MM.1S (cell line): ENCODE data around the gene FAM20C.

Experiments used
- DNase-seq: peaks from one replicate; pipeline ENCODE4 v3.0.0-alpha.2; 2015
- H2AFZ ChIP-seq: fragments of 300-600 bp; sonication (generic); 2 replicates; pipeline ENCODE4 v1.6.0; 2016; ENCODE audit warnings: antibody characterized with exemption, low read length
- H3F3A ChIP-seq: fragments of 300-600 bp; sonication (generic); 2 replicates; pipeline ENCODE4 v1.6.1; 2016; ENCODE audit warnings: mild to moderate bottlenecking, antibody characterized with exemption, low read length, moderate library complexity, mixed read lengths; ENCODE audit not compliant: insufficient read depth
- H3K27ac ChIP-seq: fragments of 300-600 bp; sonication (generic); 2 replicates; pipeline ENCODE4 v1.5.1; 2016; ENCODE audit warnings: mild to moderate bottlenecking, low read length
- H3K27me3 ChIP-seq: fragments of 300-600 bp; sonication (generic); replicated peaks from 2 replicates; pipeline ENCODE4 v1.6.0; 2016; ENCODE audit warnings: low read length; ENCODE audit not compliant: insufficient read depth
- H3K36me3 ChIP-seq: fragments of 300-600 bp; sonication (generic); replicated peaks from 2 replicates; pipeline ENCODE4 v1.6.1; 2016; ENCODE audit warnings: mild to moderate bottlenecking, low read length, mixed read lengths; ENCODE audit not compliant: insufficient read depth
- H3K4me1 ChIP-seq: fragments of 300-600 bp; sonication (generic); 2 replicates; pipeline ENCODE4 v1.6.1; 2016; ENCODE audit warnings: low read length, mixed read lengths
- H3K4me2 ChIP-seq: fragments of 300-600 bp; sonication (generic); 2 replicates; pipeline ENCODE4 v1.6.0; 2016; ENCODE audit warnings: low read depth, low read length
- H3K4me3 ChIP-seq: fragments of 300-600 bp; sonication (generic); 2 replicates; pipeline ENCODE4 v1.5.1; 2016; ENCODE audit warnings: low read length, mixed read lengths
- H3K79me2 ChIP-seq: fragments of 300-600 bp; sonication (generic); 2 replicates; pipeline ENCODE4 v1.6.1; 2016; ENCODE audit warnings: mixed run types, low read length, mixed read lengths
- H3K9ac ChIP-seq: fragments of 300-600 bp; sonication (generic); 2 replicates; pipeline ENCODE4 v1.6.1; 2016; ENCODE audit warnings: low read length, mixed read lengths
- H3K9me2 ChIP-seq: fragments of 300-600 bp; sonication (generic); replicated peaks from 2 replicates; pipeline ENCODE4 v1.6.1; 2016; ENCODE audit warnings: mild to moderate bottlenecking, low read length, mixed read lengths; ENCODE audit not compliant: insufficient read depth
- H3K9me3 ChIP-seq: fragments of 300-600 bp; sonication (generic); replicated peaks from 2 replicates; pipeline ENCODE4 v1.6.1; 2016; ENCODE audit warnings: mild to moderate bottlenecking, low read length, mixed read lengths; ENCODE audit not compliant: insufficient read depth
- H4K20me1 ChIP-seq: fragments of 300-600 bp; sonication (generic); 2 replicates; pipeline ENCODE4 v1.6.1; 2016; ENCODE audit warnings: mild to moderate bottlenecking, low read length, moderate library complexity, mixed read lengths; ENCODE audit not compliant: insufficient read depth
- EZH2 ChIP-seq: fragments of 300-600 bp; sonication (generic); optimal IDR thresholded peaks from 2 replicates; pipeline ENCODE3; 2017; ENCODE audit warnings: low read depth, mild to moderate bottlenecking, antibody characterized with exemption, low read length, mixed read lengths
- EZH2phosphoT487 ChIP-seq: fragments of 300-600 bp; sonication (generic); IDR thresholded peaks from 2 replicates; pipeline ENCODE4 v1.6.1; 2018; ENCODE audit warnings: antibody characterized with exemption, low read length
- TF ChIP-seq, protein P1 (sequence below): fragments of 300-600 bp; sonication (generic); IDR thresholded peaks from 2 replicates; pipeline ENCODE4 v1.5.1; 2016; ENCODE audit warnings: antibody characterized with exemption, low read length, mixed read lengths

FAM20C gene

DNA sequence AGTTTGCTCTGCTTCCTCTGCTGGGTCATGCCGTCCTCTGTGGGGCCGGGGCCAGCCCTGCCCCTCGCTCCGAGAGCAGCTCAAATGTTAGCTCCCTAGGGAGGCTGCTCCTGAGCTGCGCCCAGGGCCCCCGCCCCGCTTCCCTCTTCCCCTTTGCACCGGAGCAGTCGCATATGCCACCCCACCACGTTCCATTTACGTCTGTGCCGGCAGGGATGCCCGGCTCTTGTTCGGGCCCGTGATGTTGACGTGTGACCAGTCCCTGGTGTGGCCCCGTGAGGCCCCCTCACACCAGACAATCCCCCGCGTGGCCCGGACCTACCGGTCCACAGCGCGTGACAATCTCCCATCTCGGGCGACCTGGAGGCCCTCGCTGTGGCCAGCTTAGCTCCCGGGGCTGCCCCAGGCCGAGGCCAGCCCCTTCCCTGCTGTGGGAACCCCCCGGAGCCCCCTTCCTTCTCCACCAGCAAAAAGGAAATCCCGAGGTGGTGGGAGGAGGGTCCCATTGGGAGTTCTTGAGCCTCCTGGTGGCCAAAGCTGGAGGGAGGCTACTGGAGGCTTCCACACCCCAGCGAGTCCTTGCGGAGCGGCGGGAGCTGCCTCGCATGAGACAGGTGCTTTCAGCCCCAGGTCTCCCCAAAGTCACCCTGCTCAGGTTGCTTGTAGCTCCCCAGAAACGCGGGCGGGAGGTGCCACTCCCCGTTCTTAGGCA lies 15.2 kb downstream of the FAM20C start:
- no peaks in the 10 kb centered on the region for H4K20me1 ChIP-seq
- H3K4me3 ChIP-seq: no peak overlapping the region
- no peaks in the 10 kb centered on the region for H3F3A ChIP-seq
- no peaks in the 10 kb centered on the region for H3K9me2 ChIP-seq
- no peaks in the 10 kb centered on the region for H3K4me1 ChIP-seq
- H3K9ac ChIP-seq: no peak overlapping the region
- no peak overlapping the region for H2AFZ ChIP-seq
- H3K27me3 ChIP-seq: no peaks in the 10 kb centered on the region
- no peaks in the 10 kb centered on the region for H3K9me3 ChIP-seq
- DNase-seq: no peak
- TF ChIP-seq EZH2phosphoT487 (no peak), EZH2 (no peak)
- TF ChIP-seq, protein P1, sequence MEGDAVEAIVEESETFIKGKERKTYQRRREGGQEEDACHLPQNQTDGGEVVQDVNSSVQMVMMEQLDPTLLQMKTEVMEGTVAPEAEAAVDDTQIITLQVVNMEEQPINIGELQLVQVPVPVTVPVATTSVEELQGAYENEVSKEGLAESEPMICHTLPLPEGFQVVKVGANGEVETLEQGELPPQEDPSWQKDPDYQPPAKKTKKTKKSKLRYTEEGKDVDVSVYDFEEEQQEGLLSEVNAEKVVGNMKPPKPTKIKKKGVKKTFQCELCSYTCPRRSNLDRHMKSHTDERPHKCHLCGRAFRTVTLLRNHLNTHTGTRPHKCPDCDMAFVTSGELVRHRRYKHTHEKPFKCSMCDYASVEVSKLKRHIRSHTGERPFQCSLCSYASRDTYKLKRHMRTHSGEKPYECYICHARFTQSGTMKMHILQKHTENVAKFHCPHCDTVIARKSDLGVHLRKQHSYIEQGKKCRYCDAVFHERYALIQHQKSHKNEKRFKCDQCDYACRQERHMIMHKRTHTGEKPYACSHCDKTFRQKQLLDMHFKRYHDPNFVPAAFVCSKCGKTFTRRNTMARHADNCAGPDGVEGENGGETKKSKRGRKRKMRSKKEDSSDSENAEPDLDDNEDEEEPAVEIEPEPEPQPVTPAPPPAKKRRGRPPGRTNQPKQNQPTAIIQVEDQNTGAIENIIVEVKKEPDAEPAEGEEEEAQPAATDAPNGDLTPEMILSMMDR: no peak
- H3K27ac ChIP-seq: no peak overlapping the region
- H3K79me2 ChIP-seq: no peaks in the 10 kb centered on the region
- H3K4me2 ChIP-seq: no peak overlapping the region
- H3K36me3 ChIP-seq: no peaks in the 10 kb centered on the region

DNA sequence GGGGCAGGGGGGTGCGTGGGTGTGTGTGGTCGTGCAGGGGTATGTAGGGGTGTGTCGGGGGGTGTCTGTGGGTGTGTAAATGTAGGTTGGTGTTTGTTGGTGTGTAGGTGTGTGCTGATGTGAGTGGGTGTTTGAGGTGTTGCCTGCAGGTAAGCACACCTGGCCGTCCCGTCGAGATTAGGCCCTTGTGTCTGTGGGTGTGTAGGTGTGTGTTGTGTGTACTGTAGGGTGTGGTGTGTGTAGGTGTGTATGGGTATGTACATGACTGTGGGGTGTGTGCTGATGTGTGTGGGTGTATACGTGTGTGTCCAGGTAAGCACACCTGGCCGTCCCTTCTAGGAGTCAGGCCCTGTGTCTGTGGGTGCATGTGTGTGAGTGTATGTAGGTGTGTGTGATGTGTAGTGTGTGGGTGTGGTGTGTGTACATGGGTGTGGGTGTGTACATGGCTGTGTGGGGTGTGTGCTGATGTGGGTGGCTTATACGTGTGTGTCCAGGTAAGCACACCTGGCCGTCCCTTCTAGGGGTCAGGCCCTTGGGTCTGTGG lies 15.8 kb downstream of the FAM20C start:
- Histone ChIP-seq H3K9me3 (no peaks in the 10 kb centered on the region), H3K27me3 (no peaks in the 10 kb centered on the region), H3K27ac (no peak overlapping the region), H4K20me1 (no peaks in the 10 kb centered on the region), H3F3A (no peaks in the 10 kb centered on the region), H3K4me2 (no peak overlapping the region), H3K4me1 (no peaks in the 10 kb centered on the region), H3K79me2 (no peaks in the 10 kb centered on the region), H3K4me3 (no peak overlapping the region), H3K36me3 (no peaks in the 10 kb centered on the region), H3K9ac (no peak overlapping the region), H2AFZ (no peak overlapping the region), H3K9me2 (no peaks in the 10 kb centered on the region)
- TF ChIP-seq, protein P1: no peak
- TF ChIP-seq EZH2phosphoT487 (no peak), EZH2 (no peak)
- DNase-seq: no peak

DNA sequence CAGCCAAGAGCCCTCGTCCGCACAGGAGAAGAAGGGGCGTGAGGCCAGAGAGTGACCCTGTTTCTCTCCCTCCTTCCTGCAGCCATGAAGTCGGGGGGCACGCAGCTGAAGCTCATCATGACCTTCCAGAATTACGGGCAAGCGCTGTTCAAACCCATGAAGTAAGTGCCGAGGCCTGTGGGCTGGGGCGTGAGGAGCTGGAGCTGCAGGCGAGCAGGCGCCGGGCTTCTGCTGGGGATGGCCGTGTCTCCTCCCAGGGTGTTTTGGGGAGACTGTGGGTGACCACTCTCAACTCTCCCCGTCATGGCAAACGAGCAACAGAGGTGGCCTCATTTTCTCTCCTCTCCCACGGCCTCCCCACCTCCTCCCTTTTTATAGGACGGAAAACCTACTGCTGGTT lies 16.4 kb downstream of the FAM20C start:
- Histone ChIP-seq H2AFZ (no peak overlapping the region), H3K4me2 (no peak overlapping the region), H3K27ac (no peak overlapping the region), H3K9me3 (no peaks in the 10 kb centered on the region), H3K27me3 (no peaks in the 10 kb centered on the region), H3K4me1 (no peaks in the 10 kb centered on the region), H4K20me1 (no peaks in the 10 kb centered on the region), H3K36me3 (no peaks in the 10 kb centered on the region), H3K9ac (no peak overlapping the region), H3K4me3 (no peak overlapping the region), H3K9me2 (no peaks in the 10 kb centered on the region), H3K79me2 (no peaks in the 10 kb centered on the region), H3F3A (no peaks in the 10 kb centered on the region)
- DNase-seq: no peak
- TF ChIP-seq EZH2: no peak

DNA sequence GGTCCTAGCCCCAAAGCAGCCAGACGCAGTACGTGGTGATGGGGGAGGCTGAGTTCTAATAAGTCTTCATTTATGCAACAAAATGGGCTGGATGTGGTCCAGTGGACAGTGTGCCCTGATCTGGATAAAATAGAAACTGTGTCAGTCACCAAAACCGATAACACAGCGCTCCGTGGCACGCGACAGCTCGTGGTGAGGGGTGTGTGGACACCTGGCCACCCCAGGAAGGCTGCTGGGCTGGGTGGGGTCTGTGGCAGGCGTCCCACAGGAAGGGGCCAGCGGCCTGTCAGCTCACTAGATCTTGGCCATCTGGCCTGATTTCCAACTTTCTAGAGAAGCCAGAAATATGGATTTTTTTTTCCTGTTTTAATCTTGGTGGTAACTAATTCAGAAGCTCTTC lies 17.0 kb downstream of the FAM20C start:
- TF ChIP-seq, protein P1: no peak
- Histone ChIP-seq H3K4me1 (no peaks in the 10 kb centered on the region), H3K36me3 (no peaks in the 10 kb centered on the region), H3K27me3 (no peaks in the 10 kb centered on the region), H3K9me3 (no peaks in the 10 kb centered on the region), H3K27ac (no peak overlapping the region), H3K79me2 (no peaks in the 10 kb centered on the region), H3K4me3 (no peak overlapping the region), H3F3A (no peaks in the 10 kb centered on the region), H3K9ac (no peak overlapping the region), H3K9me2 (no peaks in the 10 kb centered on the region), H3K4me2 (no peak overlapping the region), H4K20me1 (no peaks in the 10 kb centered on the region), H2AFZ (no peak overlapping the region)
- DNase-seq: no peak
